Embryonic facial prominence (tissue), 1 donor: ENCODE data around the gene ACE.

Experiments
- DNase-seq: peaks from one replicate; pipeline ENCODE4 v3.0.0-alpha.2; 2016; ENCODE audit errors: extremely low spot score

Gene ACE

GRCh38 chr17:63516910-63517824, 40.3 kb downstream of the ACE start:
- no peak for DNase-seq

DNA sequence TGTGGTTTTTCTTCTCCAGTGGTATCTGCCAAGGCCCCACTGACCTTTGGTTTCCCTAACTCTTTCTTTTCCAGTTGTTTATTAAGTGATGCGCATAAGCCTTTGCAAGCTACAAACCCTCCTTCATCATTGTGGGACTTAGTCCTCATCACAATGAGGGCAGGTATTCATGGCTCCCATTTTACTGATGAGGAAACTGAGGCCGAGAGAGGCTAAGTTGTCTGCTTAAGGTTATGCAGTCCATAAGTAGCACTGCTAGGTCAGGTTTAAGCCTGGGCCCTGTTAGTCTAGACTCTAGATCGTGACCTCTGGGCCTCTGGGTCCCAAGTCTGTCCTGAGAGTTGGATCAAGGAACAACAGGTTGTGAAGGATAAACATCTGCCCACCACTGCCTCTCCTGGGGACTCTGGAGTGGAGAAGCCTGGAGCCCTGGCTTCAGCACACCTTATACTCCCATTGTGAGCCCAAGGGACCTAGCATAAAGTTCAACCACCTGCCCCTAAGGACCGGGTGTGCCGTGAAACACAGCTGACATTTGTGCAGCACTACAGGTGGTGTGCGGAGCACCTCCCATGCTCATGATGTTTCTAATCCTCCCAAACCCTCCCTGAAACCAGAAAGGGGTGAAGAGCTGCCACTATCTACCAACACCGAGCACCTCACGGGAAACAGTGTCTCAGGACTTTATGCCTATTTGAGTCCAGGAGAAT, 41.1 kb downstream of the ACE start:
- DNase-seq: no peak

GRCh38 chr17:63519116-63519881, 42.4 kb downstream of the ACE start:
- no peak for DNase-seq

DNA sequence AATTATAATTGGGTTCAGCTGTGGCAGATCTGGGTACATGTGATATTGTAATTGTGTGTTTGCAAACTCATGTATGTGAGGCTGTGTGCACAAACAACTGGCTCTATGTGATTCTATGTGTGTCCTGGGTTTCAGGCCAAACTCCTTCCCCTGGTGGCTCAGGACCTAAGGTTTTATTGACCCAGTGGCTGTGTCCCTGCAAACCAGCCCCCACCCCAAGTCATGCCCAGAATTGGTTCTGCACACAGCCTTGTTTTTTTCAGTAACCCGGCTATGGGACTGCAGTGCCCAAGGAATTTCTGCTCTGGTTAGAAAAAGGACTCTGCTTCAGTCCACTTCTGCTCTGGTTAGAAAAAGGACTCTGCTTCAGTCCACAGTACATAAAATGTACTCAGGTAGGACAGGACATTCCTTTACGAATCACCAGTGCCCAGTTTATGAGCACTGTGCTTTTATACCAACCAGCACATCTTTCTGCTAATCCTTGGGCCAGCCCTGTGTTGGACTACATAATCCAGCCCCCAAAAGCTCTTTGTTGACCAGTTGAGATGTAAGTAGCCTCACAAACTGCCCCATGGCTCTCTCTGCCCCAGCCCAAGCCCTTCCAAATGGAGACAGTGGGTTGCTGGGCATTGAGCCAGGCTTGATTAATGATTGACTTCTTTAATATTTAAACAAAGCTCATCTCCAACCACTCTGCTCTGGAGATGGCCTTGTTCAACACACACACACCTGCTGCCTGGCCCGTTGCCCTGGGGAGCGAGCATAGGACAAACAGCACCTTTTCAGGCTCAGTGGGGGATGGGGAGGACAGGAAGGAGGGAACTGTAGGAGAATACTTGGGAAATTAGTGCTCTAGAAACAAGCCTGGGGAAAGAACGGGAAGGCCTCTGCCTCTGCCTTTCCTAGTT, 43.4 kb downstream of the ACE start:
- DNase-seq: no peak

- no peak for DNase-seq
Measured at GRCh38 chr17:63523253-63523855, 46.5 kb downstream of the ACE start, which contains the start of gene KCNH6. Gene KCNH6, plus strand, starts transcription at chr17:63523358. Its CDS starts 56 bp downstream, at chr17:63523414.

GRCh38 chr17:63524051-63524450, 47.2 kb downstream of the ACE start:
- DNase-seq: no peak

GRCh38 chr17:63525190-63525946, 48.5 kb downstream of the ACE start:
- no peak for DNase-seq

DNA sequence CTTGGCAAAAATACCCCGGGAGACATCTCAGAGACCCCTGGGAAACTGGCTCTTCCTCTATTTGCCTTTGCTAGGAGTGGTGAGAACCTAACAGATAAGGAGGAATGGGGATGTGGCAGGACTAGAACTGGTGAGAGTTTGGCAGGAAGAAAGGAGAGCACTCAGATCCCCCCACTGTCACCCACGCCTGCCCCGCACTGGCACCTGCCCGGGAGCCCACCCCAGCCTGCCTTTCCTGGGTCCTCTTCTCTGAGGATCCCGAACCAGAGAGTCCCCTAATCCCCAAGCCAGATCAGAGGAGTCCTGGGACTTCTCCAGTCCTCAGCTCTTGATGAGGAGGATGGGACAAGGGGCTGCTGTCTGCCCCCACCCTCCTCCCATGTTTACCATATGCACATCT, 50.0 kb downstream of the ACE start:
- no peak for DNase-seq

- no peak for DNase-seq
Measured at GRCh38 chr17:63528183-63528582, 51.3 kb downstream of the ACE start.

- no peak for DNase-seq
Measured at GRCh38 chr17:63529711-63530556, 53.1 kb downstream of the ACE start.

- DNase-seq: no peak
Measured at GRCh38 chr17:63530557-63531021, 53.7 kb downstream of the ACE start.

DNA sequence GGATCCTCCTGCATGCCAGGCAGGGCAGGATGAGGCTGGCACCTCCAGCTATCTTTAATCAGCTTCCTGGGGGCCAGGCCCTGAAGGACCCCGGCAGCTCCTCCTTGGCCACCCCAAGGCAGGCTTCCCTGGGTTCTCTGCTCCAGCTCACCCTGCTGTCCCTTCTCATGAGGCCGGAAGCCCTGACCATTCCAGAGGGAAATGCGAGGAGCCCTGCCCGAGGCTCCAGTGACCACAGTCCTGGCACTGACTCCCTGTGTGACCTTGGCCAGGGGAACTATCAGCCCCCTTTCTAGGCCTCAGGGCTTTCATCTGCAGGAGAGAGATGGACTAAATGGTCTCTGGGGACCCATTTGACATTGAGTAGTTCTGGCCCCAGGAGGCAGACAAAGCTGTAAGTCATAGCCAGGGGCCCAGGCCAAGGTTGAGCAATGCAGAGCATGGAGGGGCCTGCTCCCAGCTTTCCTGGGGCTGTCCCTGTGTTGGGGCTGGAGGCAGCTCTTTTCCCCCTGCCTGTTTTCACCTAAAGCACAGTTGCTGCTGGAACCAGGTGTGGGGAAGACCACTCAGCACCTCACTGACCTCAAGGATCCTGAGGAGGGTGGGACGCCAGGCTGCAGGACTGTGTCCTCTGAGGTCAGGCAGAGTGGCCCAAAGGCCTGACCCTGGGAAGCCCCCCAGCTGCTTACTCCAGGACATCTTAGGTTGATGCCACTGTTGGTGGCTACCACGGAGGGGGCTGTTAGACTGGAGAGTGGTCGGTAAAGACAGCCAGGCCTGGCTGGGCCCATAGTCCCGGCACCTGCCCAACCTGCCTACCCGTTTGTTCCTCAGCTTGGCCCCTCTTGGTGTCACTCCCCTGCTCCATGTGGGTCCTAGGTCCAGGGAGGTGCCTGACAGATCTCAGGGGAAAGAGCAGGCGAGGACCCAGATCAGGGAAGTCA, 54.4 kb downstream of the ACE start:
- no peak for DNase-seq

- DNase-seq: no peak
Measured at GRCh38 chr17:63533433-63534077, 56.7 kb downstream of the ACE start.

DNA sequence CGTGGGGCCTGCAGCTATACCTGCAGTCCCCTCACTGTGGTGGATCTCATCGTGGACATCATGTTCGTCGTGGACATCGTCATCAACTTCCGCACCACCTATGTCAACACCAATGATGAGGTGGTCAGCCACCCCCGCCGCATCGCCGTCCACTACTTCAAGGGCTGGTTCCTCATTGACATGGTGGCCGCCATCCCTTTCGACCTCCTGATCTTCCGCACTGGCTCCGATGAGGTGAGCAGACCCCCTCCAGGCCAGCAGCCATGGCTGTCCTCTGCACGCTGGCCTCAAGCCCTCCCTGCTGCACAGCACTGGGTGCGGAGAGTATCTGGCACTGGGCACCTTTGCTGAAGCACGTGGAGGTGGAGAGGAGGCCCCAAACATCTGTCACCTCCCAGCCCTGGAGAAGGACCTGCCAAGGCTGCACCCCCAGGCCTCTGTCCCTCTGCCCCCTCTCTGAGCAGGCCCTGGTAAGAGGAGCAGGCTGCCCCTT, 57.3 kb downstream of the ACE start:
- no peak for DNase-seq

DNA sequence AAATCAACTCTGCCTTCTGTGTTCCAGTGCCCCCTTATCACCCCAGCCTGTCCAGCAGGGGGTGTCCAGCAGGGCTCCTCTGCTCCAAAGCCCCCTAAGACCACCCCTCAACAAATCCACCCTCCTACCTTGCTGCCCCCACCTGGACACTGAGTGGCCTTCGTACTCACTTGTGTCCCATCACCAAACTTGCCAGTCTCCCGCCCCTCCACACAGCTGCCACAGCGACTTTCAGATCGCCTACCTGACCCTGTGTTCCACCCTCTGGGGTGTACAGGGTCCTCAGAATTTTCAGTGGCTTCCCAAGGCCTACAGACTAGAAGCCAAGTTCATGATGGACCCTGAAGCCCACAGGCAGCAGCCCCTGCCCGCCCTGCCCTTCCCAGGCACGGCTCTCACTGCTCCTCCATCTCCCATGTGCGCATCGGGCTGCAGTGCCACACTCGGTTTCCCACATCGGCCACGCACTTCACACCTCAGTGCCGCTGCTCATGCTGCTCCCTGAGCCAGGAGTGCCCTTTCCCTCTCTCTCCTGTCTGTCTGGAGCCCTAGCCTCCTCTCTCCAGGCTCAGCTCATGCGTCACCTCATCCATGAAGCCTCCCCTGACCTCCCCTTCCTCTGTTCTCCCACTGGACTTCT, 58.1 kb downstream of the ACE start:
- DNase-seq: no peak

DNA sequence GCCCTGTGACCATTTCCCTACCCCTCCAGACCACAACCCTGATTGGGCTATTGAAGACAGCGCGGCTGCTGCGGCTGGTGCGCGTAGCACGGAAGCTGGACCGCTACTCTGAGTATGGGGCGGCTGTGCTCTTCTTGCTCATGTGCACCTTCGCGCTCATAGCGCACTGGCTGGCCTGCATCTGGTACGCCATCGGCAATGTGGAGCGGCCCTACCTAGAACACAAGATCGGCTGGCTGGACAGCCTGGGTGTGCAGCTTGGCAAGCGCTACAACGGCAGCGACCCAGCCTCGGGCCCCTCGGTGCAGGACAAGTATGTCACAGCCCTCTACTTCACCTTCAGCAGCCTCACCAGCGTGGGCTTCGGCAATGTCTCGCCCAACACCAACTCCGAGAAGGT, 58.8 kb downstream of the ACE start:
- DNase-seq: no peak

GRCh38 chr17:63537001-63537400, 60.1 kb downstream of the ACE start:
- no peak for DNase-seq
